Activated T-helper 1 cell treated with Interleukin-2 at 50 U/mL for 16 hours (primary cell): ENCODE data around the gene TBC1D4.
"Not testable (repeated sequence)": the region's sequence is repeated elsewhere in the genome, so short reads cannot be mapped to it uniquely, and the experiment has no call there.

ENCODE experiments used
- DNase-seq: peaks from one replicate; pipeline ENCODE4 v3.0.0-alpha.2; 2020; ENCODE audit warnings: low read depth

Gene TBC1D4

DNA sequence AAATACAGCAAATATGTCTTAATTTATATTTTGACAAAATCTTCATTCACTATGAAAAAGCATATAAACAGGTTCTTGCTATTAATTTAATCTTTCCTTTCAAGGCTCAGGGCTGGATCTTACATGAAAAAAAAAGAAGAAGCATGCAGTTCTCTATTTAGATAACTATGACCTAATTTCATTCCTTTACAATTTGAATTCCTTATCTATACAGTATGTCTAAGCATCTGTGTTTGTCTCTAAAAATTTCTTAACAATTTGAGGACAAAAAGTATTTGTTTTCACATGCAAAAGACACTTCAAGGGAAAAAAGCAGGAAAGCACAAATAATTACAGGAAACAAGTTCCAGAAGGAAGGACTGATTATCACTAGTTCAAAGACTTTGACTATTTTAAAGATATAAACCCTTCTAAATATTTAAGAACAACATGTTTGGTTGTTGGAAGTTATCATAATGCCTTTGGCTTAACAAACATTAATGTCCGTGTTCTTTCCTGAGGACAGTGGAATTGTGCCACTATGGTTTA is 157.5 kb downstream of the TBC1D4 start:
- no peak for DNase-seq

DNA sequence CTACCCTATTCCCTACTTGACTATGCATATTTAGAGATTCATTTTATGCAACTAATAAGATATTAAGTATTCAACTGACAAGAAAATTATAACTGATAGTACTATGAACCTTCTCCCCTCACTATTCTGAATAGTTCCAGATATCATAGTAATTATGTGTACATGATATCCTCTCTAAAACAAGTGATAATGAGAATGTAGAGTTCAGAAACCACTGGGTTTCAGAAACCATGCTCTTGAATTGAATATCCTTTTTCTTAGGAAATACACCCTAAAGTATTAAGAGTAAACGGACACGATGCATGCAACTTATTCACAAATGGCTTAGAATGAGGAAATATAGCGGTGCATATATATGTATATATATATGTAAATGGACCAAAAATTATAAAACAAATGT is 160.9 kb downstream of the TBC1D4 start:
- DNase-seq = no peak

DNA sequence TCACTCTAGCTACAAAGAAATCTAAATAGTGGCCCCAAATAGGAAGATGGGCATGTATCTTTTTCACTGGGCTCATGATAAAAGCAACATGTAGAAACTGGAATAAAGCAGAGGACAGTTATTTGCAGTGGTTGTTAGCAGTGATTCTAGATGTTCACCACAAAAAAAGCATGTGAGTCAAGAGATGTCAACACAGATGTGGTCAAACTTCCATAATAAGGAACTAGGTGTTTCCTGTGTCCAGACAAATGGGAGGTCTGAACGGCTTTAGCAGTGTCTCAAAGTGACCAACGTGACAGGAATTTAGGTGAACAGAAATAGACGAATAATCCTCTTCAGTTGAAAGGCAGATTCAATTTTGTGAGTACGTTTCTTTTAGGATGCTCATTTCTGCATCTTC is 162.7 kb downstream of the TBC1D4 start:
- DNase-seq = no peak

DNA sequence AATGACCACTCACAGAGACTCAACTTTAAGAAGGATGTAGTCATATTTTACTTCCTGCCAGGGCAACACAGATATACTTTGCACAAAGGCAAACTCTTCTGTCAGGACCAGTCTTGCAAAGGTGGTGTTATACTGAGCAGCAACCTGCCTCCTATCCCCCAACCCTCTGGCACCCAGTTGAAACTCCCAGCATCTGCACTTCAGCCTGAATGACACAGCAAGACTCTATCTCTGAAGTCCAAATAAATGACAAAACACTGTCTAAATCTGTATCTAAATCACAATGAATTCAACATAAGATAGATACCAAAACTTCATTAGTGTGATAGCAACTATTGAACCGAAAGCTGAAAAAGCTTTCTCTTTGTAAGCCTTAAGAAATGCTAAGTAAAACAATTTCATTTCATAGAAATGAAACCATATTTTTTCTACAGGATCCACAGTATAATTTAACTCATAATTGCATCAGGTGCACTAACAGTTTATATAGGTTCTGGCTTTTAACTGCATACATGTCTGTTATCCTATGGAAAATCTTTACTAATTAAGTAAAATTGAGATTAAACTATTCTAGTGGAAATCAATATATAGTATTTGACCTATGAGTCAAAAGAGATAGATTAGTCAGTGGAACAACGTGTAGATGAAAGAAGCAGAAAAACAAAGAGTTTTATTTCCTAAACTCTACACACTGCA is 163.7 kb downstream of the TBC1D4 start:
- DNase-seq = no peak

DNA sequence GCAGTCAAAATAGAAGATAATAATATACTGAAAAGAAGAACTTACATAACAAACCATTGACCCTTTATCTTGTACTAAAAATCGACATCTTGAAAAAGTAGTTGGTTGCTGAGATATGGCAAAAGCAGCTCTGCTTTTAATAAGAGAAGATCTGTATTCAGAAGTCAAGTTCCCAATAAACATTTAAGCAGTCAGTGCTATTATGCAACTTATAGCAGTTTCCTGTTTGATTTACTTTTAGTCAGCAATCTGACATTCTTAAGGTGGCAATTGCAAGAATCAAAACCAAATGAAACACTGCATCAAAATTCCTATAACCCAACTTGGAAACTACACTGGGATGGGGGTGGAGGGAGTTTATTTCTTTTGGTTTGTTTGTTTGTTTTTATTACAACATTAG is 165.5 kb downstream of the TBC1D4 start:
- DNase-seq = no peak

DNA sequence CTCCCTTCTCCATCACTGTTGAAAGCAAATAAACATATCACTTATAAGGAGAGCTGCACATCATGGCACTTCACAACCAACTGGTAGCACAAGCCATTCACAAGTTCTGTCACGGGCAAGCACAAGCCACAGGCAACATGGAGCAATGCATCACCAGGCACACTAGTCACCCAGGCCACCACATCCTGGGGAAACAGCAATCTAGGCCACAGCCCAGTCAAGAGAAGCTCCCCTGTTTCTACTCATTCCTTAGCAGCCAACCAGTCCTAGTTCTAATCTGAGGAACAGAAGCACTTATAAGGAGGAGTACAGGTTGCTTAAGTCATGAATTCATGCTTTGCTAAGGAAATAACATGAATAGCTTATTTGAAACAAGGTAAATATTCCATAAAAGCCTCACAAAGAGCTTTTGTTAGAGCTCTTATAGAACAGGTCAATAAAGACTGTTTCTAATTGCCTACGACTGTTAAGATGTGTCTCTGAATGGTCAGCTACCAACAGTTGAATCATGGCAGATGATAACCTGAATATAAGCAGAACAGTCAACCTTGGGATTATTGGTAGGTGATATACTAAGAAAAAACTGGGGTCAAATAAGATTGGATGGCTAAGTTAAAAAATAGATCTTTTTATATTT is 169.0 kb downstream of the TBC1D4 start:
- no peak for DNase-seq

DNA sequence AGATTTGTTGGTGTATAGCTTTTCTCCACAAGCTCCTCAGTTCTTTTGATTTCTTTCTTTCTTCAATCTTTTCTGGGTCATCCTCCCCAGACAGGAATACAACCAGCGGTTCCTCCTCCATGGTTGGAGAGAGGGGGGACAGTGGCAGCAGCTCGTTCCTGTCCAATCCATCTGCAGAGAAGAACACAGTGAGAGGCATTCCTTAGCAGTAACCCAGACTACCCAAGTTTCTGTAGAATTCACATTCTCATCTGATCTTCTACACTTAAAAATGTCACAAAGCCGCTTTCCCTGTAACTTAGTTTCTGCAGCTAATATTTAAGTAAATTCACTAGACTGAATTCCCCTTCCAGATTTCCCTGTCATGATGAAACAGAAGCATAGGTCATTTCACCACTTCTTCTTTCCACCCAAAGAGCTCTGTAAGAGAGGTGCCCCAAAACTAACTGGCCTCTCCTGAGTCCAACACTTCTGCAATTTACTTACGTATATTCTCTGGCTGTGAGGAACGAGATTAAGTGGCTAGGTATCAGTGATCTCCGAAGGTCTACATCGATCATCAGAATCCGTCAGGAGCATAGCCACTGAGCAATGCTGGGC is 171.9 kb downstream of the TBC1D4 start:
- no peak for DNase-seq

DNA sequence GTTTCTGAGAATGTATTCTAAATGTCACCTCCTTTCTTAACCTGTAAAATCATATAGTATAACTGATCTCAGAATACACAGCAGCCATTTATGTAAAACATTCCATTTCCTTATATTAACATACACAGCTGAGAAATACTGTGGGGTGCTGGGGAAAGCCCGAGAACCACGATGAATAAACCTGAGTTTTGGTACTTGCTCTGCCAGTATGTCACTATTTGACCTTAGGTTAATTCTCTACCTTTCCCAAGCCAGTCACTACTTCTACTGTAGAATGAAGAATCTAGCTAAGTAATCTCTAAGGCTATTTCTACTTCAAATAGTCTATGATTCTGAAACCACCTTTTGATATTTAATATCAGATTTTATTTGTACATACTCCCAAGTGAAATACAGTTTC is 173.7 kb downstream of the TBC1D4 start:
- DNase-seq = no peak

DNA sequence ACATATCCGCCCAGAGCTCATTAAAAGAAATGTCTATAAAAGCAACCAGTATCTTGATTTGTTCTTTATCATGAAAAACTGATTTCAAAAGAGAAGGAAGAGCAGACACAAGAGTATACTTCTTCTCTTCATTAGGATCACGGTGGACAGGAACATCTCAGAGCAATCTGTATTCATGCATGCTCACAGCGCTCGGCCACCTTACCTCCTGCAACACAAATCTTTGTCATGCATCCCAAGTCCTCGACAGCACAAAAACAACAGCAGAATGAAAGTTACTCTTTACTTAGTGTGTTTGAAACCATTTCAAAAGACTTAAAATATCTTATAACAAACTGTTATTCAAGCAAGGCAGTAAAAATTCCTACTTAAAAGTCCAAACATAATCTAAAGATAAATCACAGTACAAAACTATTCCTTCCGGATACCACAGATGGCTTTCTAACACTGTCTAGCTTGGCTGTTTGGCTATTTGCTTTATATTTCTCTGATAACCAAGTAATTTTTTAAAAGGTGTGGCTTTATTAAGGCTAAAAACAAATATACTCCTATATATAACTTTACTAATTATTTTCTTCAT is 174.5 kb downstream of the TBC1D4 start:
- DNase-seq = no peak

DNA sequence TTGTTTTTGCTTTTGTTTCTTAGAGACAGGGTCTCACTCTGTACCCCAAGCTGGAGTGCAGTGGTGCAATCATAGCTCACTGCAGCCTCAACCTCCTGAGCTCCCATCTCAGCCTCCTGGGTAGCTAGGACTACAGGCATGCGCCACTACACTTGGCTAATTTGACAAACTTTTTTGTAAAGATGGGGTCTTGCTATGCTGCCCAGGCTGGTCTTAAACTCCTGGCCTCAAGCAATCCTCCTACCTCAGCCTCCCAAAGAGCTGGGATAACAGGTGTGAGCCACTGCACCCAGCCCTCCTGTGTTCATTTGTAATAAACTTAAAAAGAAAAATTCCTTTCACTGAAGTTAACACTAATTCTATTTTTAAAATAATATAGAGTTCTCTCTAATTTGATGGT is 175.0 kb downstream of the TBC1D4 start:
- DNase-seq = not testable (repeated sequence)

DNA sequence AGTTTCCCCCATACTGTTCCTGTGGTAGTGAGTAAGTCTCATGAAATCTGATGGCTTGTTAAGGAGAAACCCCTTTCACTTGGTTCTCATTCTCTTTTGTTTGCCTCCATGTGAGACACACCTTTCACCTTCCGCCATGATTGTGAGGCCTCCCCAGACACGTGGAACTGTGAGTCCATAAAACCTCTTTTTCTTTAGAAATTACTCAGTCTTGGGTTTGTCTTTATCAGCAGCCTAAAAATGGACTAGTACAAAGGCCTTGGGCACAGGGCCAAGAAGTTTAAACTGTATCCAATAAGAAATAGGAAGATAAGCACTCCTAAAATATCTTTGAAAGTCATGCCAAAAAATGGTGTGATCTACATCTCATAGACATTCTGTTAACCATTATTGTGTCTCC is 176.9 kb downstream of the TBC1D4 start:
- DNase-seq = no peak

DNA sequence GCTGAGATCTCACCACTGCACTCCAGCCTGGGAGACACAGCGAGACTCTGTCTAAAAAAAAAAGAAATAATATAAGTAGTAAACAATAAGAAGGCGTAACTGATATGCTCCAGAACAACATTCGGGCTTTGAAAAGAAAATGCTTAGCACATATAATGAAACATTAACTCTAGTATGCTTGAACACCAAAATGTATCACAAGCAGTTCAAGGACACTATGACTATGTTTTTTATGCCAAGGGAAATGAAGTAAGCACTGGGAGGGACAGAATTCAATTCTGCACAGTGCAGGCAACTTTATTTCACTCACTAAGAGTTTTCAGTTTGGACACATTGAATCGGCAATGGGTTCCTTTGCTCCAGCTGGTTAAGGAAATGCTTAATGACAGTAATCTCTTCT is 178.7 kb downstream of the TBC1D4 start:
- no peak for DNase-seq

DNA sequence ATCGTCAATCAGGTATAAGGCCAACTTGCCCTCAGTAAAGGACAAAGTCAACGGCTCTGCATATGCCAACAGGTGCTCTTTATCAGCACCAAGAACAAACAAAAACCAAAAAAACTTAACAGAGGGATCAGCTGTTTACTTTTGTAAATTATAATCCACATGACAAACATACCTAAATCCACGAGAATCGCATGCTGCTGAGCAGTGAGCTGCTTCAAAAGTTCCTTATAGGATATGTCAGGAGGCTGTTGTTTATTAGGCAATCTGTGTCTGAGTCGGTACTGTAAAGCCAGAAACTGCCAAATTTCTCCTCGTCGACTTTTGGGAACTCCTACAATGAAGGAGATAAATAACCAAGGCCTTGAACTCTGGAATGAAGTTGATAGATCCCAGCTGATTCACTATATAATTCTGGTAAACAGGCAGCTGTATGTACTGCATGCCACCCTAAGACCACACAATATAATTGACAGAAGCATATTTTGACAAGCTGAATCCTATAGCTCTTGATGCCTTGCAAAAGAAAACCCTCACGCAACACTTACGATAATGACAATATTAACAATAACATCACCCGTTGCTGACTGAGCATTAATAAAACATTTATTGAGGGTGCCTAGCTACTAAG is 179.8 kb downstream of the TBC1D4 start:
- DNase-seq = no peak

DNA sequence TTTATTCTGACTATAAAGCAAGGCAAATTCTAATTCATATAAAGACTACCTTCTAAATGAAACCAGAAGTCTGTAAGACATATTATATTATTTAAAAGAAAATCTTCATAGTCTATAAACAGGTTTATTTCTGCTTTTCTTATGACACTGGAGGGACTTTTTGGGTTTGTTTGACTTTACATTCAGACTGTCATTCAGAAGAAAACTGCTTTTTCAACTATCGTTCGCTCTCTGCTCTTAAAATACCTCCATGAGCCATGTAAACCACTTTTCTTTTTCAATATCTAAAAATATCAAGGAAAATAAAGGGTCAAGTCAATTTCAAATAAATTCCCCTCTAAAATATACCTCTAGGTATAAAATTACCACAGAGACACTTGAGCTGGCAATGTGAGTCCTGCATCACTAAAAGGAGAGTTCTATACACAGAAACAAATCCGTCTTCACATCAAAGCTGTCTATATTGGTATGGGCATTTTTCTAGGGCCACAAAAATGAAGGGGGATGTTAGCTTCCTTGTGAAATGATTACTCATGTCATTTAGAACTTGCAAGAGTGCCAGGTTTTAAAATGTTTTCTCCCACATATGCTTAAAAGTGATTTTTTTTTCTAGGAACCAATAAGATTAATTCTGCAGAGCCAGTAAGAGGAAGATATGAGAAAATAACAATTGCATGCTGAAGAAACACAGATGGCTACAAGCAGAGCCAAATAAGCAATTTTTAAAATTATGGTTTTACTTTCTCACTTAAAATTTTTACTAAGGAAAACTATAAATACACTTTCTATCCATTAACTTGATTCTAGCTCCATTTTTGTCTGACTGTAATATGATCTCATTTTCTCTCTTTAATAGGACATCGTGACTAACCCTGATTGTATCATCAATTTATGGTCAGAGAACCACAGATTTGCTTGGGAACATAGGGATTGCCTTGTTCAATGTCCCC is 181.8 kb downstream of the TBC1D4 start:
- no peak for DNase-seq

DNA sequence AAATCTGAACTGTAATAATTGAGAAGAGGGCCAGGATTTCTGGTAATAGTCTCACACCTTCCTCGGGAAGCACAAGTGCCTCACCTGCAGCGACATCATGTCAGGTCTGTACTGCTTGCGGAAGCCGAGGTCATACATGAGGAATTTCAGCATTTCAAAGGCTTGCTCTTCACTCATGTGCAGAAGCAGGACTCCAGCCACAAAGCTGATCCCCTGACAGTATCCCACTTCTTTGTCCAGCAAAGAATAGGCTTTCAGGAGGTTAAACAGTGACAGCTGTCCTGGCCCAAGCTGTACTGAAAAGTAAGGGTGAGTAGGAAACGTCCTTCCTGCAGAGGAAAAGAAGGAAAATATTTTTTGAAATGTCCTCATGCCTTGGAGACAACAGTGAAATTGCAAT is 182.7 kb downstream of the TBC1D4 start:
- no peak for DNase-seq

DNA sequence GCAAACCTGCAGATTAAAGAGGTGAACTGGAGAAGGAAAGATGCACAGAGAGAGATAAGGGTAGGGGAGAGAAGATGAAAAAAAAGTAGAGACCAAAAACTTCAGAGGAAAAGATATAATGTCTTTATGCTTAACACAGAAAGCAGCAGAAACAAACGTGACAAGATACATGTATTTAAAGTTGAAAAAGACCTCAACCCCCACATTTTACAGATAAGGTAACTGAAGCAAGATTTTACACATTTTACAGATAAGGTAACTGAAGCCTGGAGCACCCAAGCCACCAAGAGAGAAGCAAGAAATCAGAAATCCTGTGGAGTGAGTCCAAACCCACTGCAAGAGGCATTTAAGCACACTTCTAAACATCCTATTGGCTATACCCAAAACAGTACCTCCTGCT is 185.3 kb downstream of the TBC1D4 start:
- no peak for DNase-seq

DNA sequence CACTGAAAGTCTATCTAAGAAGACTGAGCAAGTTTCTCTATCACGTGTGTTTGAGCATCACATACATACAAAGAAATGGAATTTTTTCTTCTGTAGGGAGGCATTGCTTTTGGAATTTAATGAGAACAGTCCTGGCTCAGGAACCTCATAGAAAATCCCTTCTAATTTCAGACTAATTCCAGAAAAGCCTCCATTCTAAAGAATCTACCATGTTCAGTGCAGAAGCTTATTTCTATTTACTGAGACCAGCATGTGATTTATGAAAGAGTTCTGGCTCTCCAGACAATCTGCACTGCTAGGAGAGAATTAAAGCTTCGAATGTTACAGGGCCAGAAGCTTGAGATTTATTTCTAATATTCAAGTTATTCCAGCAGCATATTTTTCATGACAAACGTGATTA is 186.8 kb downstream of the TBC1D4 start:
- DNase-seq = no peak

DNA sequence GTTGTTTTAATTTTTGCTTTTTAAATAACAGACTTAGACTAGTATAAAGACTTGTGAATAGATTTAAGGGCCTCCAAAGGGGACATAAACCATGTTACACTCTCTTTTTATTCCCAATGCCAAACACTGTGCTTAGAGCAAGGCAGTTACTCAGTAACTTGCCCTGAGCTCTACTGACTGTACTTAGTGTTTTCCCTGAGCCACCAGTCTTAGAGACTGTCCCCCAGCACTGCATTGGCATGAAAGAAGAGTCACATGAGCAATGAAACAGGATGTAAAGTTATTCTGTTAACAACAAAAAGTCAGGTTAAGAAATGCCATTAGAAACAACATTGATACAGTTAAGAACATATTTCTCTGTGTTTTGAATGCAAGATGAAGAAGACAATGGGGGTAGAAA is 187.9 kb downstream of the TBC1D4 start:
- no peak for DNase-seq

DNA sequence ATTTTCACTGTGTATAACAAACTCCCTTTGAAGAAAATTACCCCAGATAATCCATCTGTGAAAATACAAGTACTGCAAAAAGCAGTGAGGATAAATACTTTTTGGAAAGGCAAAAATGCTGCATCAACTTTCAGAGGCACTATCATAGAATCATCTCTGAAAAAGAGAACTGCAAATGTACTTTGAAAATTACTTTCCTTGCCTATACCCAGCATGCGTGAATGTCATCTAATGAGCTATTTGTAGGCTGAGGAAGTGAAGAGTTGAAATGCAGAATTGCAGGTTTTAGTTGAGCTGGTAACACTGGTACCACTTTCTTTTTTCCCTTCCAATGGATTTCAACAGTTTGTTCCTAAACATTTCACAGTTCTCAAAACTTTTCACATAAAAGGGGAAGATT is 196.7 kb downstream of the TBC1D4 start:
- no peak for DNase-seq

DNA sequence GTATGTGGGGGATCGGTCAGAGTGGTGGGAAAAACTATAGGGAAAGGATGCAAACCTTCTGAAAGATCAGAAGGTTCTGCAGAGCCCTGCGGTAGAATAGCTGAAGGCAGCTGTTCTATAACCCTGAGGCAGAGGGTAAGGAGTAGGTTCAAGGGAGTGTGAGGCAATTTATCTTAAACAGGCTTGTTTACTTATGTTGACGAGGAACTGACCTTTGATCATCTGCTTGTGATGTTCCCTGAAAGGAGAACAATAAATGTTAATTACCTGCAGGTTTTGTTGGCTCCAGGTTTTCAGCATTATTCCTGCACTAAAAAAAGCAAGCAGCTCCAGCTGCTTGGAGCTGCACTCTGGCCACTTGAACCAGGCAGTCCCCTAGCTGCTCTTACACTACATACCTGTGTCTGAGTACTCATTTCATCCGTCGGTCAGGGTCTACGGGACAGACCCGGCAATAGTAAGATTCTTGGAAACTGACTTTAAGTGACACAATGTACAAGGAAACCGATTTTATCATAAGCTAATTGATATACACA is 202.1 kb downstream of the TBC1D4 start:
- no peak for DNase-seq

DNA sequence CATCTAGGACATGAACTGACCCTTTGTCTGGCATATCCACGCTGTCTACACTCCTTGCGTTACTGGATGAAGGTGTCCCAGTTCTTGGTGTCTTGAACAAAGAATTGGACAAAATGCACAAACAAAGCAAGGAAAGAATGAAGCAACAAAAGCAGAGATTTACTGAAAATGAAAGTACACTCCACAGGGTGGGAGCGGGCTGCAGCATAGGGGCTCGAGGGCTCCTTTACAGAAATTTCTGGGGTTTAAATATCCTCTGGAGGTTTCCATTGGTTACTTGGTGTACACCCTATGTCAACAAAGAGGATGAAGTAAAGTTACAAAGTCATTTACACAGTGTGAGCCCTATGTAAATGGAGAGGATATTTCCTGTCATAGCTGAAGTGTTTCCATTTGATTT is 208.3 kb downstream of the TBC1D4 start:
- DNase-seq = not testable (repeated sequence)
